HG03045 (cell line): Measurements from ENCODE around the gene SDCCAG8.

Experiments used
- ATAC-seq: cut with Tn5 transposase; IDR thresholded peaks from one replicate; pipeline ENCODE4 v1.9.1; 2021; ENCODE audit warnings: mild to moderate bottlenecking, moderate library complexity; ENCODE audit not compliant: unreplicated experiment

SDCCAG8 gene

GRCh38 chr1:243280571-243281129, 24.8 kb downstream of the SDCCAG8 start:
- no peak for ATAC-seq

- ATAC-seq, result no peak
Observed at GRCh38 chr1:243281672-243282071, 25.8 kb downstream of the SDCCAG8 start.

DNA sequence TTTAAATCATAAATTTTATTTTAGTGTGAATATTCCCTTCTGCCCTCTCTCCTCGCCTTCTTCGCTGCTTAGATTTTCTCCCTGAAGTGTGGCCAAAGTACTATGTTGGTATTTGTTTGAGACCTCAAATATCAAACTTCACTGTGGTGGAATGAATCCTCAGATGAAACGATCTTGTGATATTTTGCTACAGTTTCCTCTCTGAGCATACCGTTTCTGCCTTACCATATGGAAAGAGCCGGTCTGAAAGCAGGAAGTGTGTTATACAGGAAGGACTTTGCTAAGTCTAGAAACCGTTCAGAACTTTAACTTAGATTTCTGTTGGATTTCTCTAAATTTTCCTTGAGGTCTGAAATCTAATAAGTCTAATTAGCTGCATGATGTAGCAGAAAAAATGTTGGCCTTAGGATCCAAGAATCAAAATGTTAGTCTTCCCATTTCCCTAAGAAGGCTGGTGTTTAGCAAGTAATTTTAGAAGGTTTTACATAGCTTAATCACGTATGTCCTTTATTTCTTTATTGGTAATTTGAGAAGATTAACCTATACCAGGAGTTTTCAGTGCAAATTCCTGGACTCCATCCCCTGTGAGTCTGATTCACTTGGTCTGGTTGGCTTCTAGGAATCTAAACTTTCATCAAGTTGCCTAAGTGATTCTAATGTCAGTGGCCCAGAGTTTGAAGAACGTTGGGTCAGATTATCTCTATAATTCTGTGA, 30.7 kb downstream of the SDCCAG8 start:
- ATAC-seq, result no peak

DNA sequence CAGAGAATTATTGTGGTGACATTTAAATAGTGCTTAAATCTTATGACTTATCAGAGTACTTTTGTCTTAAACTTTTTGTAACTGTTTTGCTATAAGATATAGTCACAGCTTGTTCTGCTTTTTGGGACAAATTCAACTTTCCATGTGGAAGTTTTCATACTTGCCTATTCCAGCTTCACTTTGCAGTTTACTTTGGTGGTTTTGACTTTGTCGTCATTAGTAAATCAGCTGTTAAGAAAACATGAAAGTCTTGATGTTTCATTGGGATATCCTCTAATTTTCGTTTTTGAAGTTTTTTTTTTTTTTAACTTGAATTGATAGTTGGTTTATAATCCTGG, 31.3 kb downstream of the SDCCAG8 start:
- ATAC-seq, result no peak

DNA sequence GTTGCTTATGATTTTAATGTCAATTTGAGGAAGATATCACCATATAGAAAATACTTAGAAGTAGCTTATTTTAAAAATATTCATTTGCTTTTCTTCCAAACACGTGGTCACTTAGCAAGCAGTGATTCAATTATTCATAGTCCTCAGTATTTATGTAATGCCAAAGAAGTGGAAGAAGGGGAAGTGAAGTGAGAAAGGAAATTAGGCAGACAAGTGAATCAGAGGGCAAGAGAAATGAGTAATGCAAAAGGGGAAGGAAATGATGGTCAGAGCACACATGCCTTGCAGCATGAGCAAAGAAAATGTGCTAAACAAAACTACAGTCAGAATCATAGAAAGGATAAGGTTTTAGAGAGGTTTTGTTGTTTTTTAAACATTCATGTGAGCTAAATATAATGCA, 31.8 kb downstream of the SDCCAG8 start:
- ATAC-seq, result peak; percentile 78

GRCh38 chr1:243288062-243288461, 32.2 kb downstream of the SDCCAG8 start:
- ATAC-seq, result no peak

GRCh38 chr1:243291292-243291691, 35.5 kb downstream of the SDCCAG8 start:
- ATAC-seq, result no peak

DNA sequence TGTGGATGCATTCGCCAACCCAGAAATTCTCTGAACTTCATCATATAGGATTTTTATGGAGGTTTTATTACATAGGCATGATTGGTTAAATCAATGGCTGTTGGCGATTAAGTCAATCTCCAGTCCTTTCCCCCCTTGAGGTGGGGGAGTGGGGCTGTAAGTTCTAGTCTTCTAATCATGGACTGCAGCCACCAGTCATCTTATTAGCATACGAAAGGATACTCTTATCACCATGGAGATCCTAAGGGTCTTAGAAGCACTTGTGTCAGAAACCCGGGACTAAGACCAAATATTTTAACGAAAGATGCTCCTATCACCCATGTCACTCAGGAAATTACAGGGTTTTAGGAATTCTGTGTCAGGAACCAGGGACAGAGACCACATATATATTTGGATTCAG, 36.3 kb downstream of the SDCCAG8 start:
- ATAC-seq, result no peak

GRCh38 chr1:243293941-243294722, 38.3 kb downstream of the SDCCAG8 start:
- ATAC-seq, result no peak

DNA sequence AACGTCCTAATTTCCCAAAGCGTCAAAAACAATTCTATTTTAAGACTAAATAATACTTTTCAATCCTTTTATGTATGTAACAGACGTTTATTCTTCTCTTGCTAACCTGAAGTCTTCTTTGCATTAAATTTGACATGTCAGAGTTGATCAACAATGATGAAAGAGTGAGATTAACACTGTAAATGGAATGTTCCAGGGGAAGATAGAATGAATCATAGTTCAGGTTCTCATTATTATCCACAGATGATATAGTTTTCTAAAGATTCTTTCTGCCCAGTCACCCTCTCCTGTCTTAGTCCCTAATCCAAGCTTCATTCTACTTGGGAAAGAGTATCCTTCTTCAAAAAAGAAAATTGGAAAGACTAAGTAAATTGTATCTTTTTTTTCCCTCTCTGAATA, 38.9 kb downstream of the SDCCAG8 start:
- no peak for ATAC-seq

- no peak for ATAC-seq
Observed at GRCh38 chr1:243299069-243299468, 43.2 kb downstream of the SDCCAG8 start.

GRCh38 chr1:243301059-243301458, 45.2 kb downstream of the SDCCAG8 start:
- ATAC-seq, result no peak

DNA sequence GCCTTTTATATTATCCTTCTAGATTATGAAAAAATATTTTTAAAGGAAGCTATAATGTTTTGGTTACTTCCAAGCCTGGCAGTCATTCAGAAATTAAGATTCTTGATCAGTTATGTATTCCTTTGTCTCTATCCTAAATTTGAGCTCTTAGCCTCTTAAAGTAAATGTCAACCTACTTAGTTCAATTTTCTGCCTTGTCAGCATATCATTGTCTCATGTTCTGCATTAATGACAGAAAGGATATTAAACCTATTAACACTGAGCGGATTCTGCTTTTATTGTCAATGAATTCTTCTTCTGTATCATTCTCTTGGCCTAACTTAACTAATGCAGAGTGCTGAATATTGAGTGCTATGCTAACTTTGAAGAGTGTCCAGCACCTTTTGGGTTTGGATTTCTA, 56.0 kb downstream of the SDCCAG8 start:
- ATAC-seq, result no peak

- peak; percentile 25 for ATAC-seq
Observed at GRCh38 chr1:243312952-243313634, 57.3 kb downstream of the SDCCAG8 start.

GRCh38 chr1:243313635-243314536, 58.0 kb downstream of the SDCCAG8 start:
- ATAC-seq, result peak; percentile 75

DNA sequence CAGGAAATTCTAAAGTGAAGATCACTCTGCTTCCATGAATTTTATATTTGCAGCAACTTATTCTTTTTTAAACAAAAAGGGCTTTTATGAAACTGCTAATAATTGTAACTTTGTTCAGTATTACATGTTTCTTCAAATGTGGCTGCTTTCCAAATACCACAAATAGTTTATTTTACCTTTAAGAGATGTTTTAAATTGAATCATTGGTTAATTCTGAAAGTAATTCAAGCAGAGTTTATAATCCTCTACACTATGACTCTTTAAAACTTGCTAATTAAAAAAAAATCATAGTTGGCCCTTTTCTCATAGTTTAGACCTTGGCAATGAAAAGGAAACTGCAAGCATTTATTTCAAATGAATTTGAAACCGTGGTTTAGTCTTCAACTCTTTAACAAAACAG, 59.6 kb downstream of the SDCCAG8 start:
- ATAC-seq, result no peak

- no peak for ATAC-seq
Observed at GRCh38 chr1:243315893-243316292, 60.1 kb downstream of the SDCCAG8 start.

DNA sequence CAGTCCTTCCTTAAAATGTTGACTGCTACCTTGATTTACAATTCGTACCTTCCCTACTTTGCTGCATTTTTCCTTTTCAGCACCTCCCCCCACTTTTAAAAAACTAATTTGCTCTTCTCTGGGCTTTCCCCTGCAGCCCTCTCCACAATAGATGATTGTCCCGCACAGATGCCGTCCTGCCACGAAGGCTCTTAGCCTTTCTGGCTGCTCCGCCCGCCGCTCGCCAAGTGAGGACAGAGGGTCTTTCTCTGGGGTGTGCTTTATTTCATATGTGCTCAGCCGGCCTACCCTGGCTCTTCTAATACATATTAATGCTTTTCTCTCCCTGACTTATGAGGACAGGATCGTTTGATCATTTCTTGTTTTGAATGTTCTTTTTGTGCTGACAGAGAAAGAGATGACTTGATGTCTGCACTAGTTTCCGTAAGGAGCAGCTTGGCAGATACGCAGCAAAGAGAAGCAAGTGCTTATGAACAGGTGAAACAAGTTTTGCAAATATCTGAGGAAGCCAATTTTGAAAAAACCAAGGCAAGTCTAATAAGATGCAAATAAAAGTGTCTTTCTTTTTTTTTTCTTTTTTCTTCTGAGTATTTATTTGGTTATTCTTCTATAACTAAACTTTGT, 60.6 kb downstream of the SDCCAG8 start:
- ATAC-seq, result no peak

DNA sequence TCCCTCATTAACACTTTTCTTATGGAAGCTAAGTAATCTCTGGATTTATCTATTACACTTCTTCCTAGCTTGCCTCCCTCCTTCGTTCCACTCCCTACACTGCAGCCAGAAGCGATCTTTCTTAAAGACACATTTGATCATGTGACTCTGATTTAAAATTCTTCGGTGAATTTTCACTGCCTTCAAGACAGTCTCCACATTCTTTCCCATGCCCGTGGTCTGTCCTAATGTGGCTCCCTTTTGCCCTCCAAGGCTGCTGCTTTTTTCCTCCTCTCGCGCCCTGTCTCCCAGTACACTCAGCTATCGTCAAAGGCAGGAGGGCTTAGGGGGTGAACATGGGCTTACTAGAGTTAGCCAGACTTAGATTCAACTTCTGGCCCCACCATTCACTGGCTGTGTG, 64.4 kb downstream of the SDCCAG8 start:
- no peak for ATAC-seq

GRCh38 chr1:243322326-243322725, 66.5 kb downstream of the SDCCAG8 start:
- ATAC-seq, result no peak
